ENCODE results near the gene PRR33.
"Not testable (repeated sequence)": the region's sequence is repeated elsewhere in the genome, so short reads cannot be mapped to it uniquely, and the experiment has no call there.

The PRR33 gene

GRCh38 chr11:1889224-1889930 lies 2.3 kb downstream of the PRR33 start:
- no peak overlapping the region for H3K27ac ChIP-seq
- TF ChIP-seq CTCF (conservative IDR thresholded peaks at IDR 0.05), result no peak

- H3K27ac ChIP-seq, result no peak overlapping the region
- TF ChIP-seq CTCF (conservative IDR thresholded peaks at IDR 0.05) (no peak), ZFX (IDR thresholded peaks at IDR 0.05) (no peak)
These were observed 2.9 kb downstream of the PRR33 start for GRCh38 chr11:1888811-1889210.

- no peak overlapping the region for H3K27ac ChIP-seq
- TF ChIP-seq CTCF (conservative IDR thresholded peaks at IDR 0.05), result no peak
- TF ChIP-seq ZFX (IDR thresholded peaks at IDR 0.05), result no peak
These were observed 3.3 kb downstream of the PRR33 start for GRCh38 chr11:1888347-1888753.

- H3K27ac ChIP-seq, result no peak overlapping the region
- no peak for TF ChIP-seq CTCF (conservative IDR thresholded peaks at IDR 0.05)
- no peak for TF ChIP-seq ZFX (IDR thresholded peaks at IDR 0.05)
These were observed 4.0 kb downstream of the PRR33 start for GRCh38 chr11:1887451-1888346.

- not testable (repeated sequence) for H3K27ac ChIP-seq
These were observed 5.1 kb downstream of the PRR33 start for GRCh38 chr11:1886551-1886950.

GRCh38 chr11:1884303-1884700 lies 7.4 kb downstream of the PRR33 start:
- TF ChIP-seq ZFX (IDR thresholded peaks at IDR 0.05), result no peak
- no peak overlapping the region for H3K27ac ChIP-seq

- no peak overlapping the region for H3K27ac ChIP-seq
- TF ChIP-seq CTCF (conservative IDR thresholded peaks at IDR 0.05) (no peak), ZFX (IDR thresholded peaks at IDR 0.05) (no peak)
These were observed 8.1 kb downstream of the PRR33 start for GRCh38 chr11:1883346-1884302.
